HG03280 (cell line): ENCODE measurements around the gene GANC.

Source experiments
- ATAC-seq: cut with Tn5 transposase; IDR thresholded peaks from one replicate; pipeline ENCODE4 v1.9.1; 2021; ENCODE audit warnings: mild to moderate bottlenecking, moderate library complexity; ENCODE audit not compliant: unreplicated experiment

GANC gene

DNA sequence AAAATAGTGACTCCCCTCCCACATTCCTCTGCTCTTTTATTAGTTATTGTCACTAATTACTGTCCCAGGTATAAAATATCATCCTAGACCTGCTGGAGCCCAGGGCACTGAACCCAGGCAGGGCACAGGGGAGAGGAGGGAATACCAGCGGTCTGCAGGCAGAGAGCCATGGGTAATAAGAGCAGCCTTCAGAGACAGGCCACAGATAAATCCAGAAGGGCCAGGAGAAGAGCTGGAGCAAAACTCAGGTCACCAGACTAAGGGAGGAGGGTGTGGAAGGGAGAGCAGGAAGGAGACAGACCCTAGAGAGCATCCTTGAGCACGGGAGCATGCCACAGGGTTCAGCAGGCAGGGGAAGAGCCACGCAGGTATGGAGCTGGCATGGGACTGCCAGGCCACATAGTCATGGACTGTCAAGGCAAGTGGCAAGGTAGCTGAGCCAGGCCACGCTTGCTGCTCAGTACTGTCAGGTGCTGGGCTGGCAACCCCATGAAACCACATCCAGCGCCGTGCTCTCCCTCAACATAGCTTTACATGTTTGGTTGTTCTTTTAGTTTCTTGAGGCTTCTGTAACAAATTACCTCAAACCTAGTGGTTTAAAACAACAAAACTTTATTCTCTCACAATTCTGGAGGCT, 70.7 kb downstream of the GANC start:
- ATAC-seq: no peak

DNA sequence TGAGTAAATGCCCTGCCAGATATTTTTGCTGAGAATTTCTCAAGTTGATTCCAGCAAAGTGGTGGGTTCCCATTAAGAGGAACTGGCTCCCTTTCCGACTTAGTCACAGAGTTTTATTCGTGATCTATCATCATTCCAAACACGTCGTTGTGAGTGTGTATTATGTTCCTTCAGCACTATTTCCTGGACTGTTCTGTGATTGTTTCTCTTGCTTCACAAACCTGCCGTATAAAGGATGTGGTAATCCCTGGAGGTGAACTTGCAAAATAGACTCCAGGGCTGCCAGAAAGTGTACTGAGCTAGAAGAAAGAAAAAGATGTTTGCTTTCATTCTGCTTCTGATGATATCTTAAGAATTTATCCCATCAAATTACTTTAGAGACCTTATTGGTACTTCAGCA, 71.8 kb downstream of the GANC start:
- no peak for ATAC-seq

DNA sequence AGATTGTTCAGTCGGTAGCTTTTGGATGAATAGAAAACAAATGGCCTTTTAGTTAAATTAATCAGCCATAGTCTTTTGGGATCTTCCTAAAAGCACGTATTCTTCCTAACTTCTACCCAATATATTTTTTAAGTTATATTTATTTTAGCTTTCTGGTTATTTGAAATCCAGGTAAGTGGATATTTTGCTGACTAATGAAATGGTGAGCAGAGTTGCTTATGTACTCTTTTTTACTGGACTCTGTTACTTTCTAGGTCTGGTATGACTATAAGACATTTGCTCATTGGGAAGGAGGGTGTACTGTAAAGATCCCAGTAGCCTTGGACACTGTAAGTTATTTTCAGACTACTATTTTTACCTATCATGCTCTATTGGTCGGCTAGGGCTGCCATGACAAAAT, 72.5 kb downstream of the GANC start:
- ATAC-seq: no peak

DNA sequence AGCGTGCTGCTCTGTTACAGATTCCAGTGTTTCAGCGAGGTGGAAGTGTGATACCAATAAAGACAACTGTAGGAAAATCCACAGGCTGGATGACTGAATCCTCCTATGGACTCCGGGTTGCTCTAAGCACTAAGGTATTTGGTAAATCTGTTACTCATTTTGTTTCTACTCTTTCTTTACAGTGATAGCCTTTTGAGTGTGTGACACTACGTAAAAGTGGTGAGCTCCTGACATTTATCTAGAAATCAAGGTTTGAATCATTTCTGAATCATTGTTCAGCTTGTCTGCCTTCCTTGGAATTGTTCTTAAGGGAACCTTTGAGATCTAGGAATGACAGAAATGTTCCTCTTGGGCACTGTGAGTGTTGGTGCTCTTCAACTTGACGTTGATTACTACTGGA, 75.1 kb downstream of the GANC start:
- no peak for ATAC-seq

DNA sequence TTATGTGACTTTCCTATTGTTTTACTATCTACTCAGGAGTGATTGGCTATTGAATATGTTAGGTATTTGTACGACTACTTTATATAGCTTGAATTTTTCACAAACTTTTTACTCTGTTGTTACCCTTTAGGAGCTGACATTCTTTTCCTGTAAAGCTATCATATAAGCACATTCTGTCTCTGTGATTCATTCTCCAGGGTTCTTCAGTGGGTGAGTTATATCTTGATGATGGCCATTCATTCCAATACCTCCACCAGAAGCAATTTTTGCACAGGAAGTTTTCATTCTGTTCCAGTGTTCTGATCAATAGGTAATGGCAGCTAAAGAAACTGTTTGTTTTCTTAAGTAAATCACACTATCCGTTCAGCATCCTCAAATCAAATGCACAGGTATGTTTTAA, 76.2 kb downstream of the GANC start:
- no peak for ATAC-seq

DNA sequence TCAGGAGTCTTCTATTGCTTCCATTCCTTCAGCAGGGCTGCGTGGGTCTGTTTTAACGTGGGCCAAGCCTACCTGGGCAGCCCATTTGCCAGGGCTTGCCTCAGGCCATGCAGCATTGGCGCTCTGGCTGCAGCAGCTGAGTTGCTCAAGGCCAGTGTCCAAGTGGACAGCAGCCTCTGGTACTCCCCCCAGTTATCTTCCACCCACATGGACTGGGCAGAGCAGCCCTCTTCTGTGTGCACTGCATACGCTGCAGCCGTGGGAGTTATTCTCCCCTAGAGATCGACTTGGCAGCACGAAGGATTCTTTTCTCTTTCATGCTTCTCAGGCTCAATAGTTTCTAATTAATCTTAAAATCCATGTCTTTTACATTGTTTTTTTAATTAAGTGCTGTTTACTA, 79.4 kb downstream of the GANC start:
- ATAC-seq: no peak

DNA sequence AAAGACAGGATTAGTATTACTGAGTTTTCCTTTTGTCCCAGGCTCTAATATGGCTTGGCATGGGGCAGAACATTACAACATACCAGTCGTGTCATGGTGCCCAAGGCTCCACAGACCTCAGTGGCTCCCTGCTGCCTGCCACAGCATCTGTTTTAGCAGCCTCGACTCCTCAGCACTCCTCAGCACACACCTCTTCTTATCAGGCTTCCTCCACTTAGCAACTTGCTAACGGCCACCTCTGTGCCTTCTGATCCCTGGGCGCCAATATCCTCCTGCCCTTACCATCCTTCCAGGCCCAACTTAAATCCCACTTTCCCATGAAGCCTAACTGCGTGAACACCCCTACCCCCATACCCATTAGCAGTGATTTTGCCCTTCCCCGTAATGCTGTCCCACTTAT, 80.1 kb downstream of the GANC start:
- no peak for ATAC-seq

DNA sequence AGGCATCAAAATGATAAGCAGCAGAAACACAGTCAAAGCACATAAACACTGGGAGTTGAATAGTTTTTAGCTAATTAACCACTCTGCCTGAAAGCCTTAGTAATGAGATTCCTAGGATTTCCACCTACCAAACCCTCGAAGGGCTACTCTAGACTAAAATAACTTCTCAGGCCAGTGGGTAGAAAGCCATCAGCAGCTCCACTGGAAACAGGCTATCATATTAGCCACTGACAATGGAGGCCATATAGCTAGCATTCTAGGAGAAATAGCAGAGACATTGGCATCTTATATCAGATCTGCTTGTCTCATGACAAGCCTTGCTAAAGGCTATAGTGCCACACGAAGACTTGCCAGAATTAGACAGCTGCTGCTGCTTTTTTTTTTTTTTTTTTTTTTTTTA, 81.8 kb downstream of the GANC start:
- ATAC-seq: no peak

DNA sequence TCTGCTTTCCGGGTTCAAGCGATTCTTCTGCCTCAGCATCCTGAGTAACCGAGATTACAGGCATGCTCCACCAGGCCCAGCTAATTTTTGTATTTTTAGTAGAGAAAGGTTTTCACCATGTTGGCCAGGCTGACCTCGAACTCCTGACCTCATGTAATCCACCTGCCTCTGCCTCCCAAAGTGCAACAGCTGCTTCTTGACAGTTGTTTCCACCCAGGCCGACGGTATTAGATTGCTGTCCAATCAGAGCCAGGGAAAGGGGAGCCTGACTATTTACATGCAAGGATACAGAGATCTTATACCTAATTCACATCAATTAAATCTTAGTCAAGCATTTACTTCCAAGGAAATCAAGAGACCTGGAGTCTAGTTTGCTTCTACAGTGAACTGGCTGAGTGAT, 82.3 kb downstream of the GANC start:
- no peak for ATAC-seq

DNA sequence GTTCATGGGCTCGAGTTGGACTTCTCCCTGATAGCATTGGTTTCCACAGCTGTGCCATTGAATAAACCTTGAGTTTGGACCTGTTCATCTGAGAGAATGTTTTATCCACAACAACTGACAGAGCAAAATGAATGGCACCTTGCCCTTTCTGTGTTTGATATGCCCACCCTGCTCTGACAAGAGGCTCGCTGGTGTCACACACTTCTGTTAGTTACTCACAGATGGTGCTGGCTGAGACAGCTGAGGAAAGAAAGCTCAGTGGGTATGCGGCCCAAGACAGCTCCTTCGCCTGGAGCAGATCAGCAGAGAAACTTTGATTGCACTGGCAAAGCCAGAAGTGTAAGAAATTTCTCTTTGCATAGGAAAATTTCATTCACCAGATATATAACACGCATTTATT, 83.8 kb downstream of the GANC start:
- no peak for ATAC-seq

DNA sequence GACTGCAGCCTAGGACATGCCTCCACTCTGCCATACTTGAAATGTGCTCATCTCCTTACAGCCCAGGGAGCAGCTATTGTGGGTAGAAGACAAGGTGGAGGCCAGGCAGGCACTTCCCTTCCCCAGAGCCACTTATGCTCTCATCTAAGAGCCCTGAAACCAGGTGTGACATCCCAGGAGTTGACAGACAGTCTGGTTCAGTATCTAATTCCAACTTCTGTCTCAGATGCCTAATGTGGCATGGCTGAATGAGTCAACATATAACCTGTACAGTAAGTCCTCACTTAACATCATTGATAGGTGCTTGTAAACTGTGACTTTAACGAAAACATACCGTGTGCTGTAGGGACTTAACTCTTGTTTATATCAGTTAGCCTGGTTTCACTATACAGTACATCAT, 85.1 kb downstream of the GANC start:
- no peak for ATAC-seq

DNA sequence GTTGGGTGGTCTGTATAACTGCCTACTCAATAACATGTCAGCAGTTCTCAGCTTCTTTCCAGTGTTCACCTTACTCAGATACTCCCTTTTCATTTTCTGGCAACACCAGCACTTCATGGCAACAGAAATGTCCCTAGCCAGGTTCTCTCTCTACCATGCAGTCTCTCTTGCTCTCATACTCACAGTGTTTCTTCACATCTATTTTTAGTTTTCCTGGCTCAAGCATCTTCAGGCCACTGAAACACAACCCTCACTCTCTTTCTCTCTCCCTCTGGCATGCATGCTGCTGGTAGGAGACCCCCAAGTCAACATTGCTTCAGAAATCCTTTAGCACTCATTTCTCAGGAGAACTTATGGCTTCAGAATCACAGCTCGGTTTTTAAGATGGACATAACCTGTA, 86.2 kb downstream of the GANC start, which contains the start of gene CAPN3:
Gene CAPN3, plus strand, starts transcription at position 253 of the 400 bp plus-strand sequence. CDS start 305 bp downstream, outside the sequence.
- no peak for ATAC-seq

DNA sequence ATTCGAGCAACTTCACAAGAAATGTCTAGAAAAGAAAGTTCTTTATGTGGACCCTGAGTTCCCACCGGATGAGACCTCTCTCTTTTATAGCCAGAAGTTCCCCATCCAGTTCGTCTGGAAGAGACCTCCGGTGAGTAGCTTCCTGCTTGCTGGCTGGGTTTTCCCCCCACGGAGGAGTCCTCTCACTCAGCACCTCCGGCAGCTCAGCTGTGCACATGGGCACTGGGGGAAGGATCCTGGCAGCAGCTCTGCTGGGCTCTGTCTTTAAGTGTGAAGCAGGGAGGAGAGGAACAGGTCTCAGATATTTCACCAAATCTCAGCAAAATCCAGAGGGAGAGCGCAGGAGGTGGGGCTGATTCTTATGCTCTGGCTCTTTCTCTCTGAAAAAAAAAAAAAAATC, 87.0 kb downstream of the GANC start:
- ATAC-seq: no peak

DNA sequence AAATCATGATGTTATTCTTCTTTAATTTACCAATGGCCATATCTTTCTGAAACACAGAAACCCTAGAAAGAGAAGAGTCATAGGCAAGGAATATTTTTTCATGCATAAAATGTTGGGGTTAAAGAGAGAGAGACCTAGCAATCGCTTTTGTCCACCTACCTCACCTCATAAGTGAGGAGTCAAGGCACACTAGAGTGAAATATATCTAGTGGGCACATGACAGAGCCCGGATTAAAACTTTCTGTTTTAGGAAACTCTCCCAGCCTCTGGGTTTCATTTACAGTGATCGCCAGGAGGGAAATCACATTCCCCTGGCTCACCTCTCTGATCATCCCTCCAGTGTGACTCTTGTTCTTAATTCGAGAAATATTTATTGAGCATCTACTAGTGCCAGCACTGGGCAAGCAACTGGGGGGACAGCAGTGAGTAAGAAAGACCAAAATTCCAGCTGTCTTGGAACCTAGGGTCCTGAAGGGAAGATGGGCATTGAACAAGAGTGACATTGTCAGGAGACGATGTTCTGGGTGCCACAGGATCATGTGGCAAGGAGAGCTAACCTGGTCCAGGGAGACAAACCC, 87.6 kb downstream of the GANC start:
- no peak for ATAC-seq

DNA sequence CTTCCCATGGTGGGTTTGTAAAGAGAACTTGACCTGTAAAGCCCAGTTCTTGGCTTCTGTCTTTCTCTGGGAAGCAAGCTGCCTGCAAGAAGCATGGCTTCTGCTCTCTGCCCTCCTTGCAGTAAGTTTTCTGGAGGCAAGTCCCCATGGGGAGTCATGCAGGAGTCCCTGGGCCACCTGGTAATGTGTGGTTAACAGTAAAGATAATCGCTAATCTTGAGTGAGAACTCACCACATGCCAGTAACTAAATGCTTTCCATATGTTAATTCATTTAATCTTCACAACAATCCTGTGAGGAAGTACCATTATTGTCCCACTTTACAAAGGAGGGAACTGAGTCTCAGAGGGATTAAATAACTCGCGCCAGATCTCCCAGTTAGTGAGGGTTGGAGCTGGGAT, 90.5 kb downstream of the GANC start:
- no peak for ATAC-seq

DNA sequence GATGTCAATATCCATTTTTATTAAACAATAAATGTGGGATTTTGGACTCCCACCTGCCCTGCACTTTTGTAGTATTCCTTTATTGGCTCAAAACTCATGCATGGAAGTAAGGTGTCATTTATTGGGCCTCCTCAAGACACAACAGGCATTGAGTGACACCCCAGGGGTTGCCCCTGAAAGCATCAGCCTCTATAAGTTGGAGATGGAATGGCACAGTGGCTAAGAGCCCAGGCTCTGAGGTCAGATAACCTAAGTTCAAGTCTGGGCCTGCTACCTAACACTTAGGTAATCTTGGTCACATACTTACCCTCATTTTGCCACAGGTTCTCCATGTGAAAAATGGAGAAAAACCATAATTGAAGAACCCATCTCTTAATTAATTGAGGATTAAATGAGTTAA, 90.9 kb downstream of the GANC start:
- no peak for ATAC-seq

DNA sequence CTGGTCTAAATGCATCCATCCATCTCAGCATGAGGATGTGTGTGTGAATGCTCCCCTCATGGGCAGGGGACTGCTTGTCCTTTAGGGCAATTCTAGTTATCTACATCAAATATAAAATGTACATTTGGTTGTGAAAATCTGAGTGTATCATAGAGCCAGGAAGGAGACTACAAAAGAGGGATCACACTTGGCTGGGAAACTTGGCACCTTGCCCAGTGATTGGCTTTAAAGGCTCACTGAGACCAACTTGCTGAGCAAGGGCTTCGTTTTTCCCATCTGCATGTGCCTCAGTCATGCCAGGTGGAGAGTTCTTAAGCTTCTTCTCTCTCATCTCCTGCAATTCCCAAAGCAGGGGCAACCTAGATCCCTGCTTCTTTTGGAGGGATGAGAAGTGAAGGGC, 91.5 kb downstream of the GANC start:
- ATAC-seq: no peak

DNA sequence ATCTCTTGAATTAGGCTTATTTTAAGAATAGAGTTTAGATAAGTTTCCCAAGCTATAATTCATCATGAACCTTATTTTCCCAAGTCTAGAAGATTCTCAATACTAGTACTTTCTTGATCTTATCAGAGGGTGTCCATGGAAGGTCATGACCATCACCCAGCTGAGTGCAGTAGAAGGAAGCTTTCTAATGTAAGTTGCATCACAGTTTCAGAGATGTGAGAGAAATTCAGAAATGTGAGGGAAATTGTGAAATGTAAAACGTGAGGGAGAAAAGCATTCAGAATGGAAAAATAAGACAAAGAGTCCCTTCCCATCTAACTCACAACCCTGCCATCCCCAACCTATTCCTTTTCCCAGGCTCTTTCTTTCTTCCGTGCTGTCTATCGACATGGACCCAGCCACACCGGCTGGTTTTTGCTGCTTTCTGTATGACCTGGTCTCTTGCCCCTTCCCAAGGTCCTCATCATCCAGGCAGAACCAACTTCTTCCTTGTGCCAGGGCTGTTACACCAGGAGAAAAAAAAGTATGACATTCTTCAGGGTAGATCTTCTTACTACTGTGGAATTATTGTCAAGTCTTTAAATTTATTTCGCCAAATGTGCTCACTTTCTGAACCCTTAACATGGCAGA, 93.0 kb downstream of the GANC start:
- ATAC-seq: no peak

DNA sequence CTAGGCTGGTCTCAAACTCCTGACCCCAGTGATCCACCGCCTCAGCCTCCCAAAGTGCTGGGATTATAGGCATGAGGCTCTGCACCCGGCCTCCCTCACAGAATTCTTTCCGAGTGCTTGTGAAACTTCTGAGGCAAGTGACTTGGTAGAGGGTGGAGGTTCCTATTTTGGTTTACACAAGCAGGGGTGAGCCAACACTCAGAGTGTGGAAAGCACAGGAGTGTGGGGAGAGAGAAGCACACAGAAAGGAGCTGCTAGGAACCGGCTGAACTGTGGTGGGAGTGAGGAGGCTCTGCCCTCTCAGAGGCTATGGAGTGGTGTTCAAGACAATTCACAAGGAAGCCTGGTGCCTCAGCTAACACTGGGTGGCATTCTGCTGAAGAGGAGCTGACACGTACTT, 94.0 kb downstream of the GANC start:
- no peak for ATAC-seq

DNA sequence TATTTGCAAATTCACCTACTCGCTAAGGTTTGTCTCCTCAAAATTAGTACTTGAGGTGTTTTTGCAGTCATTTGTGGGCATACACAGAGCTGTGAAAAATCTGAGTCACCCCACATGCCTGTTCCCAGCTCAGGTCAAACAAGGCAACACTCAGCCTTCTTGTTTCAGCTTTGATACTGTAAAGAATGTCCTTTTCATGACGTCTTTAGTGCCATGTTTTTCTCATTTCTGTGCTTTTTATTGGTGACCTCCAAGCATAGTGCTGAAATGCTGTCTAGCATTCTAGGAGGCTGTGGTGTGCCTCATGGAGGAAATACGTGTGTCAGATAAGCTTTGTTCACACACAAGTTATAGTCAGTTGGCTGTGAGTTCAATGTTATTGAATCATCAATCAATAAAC, 95.1 kb downstream of the GANC start:
- ATAC-seq: no peak

DNA sequence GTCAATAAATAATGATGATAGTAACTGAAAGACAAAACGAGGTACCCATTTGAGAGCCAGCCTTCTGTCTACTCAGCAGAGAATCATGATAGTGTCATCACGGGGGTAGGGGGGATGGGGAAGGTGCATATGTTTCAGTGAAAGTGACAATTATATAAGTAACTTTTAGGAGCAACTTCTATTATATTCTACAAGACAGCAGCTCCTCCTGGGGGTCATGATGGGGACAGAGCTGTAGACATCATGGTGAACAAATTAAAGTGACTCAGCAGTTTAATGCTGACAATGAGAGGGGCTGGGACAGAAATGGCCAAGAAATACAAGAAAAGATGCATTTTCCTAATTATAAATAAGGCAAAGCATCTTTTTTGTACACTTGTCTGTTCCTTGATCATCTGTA, 98.1 kb downstream of the GANC start:
- no peak for ATAC-seq

DNA sequence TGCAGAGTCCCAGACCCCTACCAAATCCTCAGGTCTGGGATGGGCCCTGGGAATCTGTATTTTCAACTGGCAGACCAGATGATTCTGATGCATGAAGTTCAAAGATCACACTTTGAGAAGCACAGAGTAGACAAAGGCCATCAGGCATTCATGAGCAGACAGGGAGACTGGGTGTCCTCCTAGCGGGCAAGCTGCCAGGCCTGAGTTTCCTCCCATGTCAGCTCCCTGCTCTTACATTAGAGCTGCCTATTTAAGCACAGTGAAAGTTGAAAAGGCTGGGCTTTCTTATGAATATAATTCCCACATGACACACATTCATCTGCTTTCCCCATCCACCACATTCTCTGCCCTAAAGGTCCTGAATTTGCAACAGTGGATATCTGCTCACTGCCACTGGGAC, 100.3 kb downstream of the GANC start:
- ATAC-seq: no peak

DNA sequence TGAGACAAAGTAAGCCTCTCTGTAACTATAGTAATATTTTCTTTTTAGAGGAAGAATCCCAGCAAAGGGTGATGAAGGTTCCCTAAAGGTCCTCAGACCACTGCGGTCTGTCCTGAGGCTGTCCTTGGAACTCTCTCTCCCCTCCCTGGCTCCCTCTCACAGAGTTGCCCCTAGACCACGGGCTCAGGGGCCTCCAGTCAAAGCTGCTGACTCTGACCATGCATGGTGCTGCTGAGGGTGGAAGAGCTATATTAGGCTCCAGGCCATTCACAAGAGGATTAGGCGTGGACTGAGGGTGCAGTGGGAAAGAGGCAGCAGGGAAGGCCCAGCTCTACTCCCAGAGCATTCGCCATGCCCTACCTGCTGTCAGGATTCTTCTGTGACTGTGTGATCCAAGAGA, 100.9 kb downstream of the GANC start:
- ATAC-seq: no peak
